Loucy (cell line): ENCODE results near the gene NME8.

ENCODE experiments used
- EZH2phosphoT487 ChIP-seq: fragments of 200-600 bp; IDR thresholded peaks from 2 replicates; pipeline ENCODE4 v1.6.1; 2018; ENCODE audit warnings: antibody characterized with exemption, mild to moderate bottlenecking, moderate library complexity, borderline replicate concordance
- TF ChIP-seq, protein P1 (sequence below): fragments of 200-600 bp; sonication (generic); conservative IDR thresholded peaks from 2 replicates; pipeline ENCODE4 v1.5.1; 2014; ENCODE audit warnings: mild to moderate bottlenecking, antibody characterized with exemption, low read length

GRCh38 chr7:37817996-37818720, 30.2 kb upstream of the NME8 start:
- no peak for TF ChIP-seq EZH2phosphoT487
- TF ChIP-seq, protein P1, sequence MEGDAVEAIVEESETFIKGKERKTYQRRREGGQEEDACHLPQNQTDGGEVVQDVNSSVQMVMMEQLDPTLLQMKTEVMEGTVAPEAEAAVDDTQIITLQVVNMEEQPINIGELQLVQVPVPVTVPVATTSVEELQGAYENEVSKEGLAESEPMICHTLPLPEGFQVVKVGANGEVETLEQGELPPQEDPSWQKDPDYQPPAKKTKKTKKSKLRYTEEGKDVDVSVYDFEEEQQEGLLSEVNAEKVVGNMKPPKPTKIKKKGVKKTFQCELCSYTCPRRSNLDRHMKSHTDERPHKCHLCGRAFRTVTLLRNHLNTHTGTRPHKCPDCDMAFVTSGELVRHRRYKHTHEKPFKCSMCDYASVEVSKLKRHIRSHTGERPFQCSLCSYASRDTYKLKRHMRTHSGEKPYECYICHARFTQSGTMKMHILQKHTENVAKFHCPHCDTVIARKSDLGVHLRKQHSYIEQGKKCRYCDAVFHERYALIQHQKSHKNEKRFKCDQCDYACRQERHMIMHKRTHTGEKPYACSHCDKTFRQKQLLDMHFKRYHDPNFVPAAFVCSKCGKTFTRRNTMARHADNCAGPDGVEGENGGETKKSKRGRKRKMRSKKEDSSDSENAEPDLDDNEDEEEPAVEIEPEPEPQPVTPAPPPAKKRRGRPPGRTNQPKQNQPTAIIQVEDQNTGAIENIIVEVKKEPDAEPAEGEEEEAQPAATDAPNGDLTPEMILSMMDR, result no peak
